GM04503 (cell line): Measurements from ENCODE around the gene PAK1IP1.
"Not testable (repeated sequence)": the region's sequence is repeated elsewhere in the genome, so short reads cannot be mapped to it uniquely, and the experiment has no call there.

Experiments
- DNase-seq: peaks from one replicate; pipeline ENCODE4 v3.0.0-alpha.2; 2012; ENCODE audit warnings: low read depth

The PAK1IP1 gene

GRCh38 chr6:10743515-10743914 lies 48.7 kb downstream of the PAK1IP1 start:
- no peak for DNase-seq

GRCh38 chr6:10745116-10745515 lies 50.3 kb downstream of the PAK1IP1 start:
- DNase-seq = no peak

- DNase-seq = no peak
These were observed 52.1 kb downstream of the PAK1IP1 start for GRCh38 chr6:10746915-10747250.

DNA sequence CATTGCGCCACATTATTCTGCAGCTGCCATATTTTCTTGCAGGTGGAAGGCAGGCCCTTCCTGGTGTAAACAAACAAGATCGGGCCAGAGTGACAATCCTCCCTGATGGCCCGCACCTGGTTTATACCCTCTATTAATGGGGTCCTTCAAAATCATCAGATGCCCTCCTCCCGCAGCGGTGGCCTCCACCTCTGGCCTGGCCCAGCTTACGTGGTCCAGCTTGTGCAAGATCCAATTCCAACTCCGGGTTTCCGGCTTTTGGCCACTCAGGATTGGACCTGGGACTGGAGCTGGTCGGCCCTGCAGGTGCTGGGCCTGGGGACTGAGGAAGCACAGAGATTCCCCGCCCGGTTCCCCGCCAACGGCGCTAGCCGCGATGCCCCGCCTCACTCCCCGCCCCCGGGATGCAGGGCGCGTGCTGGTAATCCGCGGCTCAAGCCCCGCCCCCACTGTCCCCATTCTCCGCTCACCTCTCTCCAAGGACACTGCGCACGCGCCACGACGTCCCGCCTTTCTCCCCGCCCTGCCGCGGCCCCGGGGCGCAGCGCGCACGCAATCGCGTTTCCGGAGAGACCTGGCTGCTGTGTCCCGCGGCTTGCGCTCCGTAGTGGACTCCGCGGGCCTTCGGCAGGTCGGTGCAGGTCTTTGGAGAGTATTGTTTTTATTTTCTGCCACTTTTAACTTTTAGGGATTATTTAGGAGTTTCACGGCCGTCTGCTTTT lies 52.6 kb downstream of the PAK1IP1 start, which contains the start of gene TMEM14B:
TMEM14B (plus strand) TSS at position 555 of the 722 bp plus-strand sequence. CDS start 1,441 bp downstream, outside the sequence.
- peak; percentile 57 for DNase-seq

- DNase-seq = no peak
These were observed 55.0 kb downstream of the PAK1IP1 start for GRCh38 chr6:10749734-10750133.

GRCh38 chr6:10750568-10750967 lies 55.8 kb downstream of the PAK1IP1 start:
- DNase-seq = not testable (repeated sequence)

DNA sequence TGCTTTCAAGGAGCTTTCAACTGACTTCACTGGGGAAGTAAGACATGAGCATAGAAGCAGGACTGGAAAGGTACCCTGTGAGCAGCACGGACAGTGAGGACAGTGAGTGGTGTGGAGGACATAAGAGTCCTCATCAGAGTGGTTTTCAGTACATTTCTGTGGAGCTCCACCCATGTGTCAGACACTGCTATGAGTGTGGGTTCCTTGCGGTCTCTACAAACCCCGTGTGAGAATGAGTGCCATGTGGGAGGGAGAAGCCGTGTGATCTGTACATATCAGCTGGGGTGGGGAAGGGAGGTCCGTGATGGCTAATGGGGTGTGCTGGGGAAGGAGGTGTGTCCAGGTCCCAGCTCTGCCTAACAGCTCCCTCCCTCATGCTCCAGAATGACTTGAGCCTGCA lies 57.0 kb downstream of the PAK1IP1 start:
- DNase-seq = not testable (repeated sequence)

GRCh38 chr6:10756085-10756484 lies 61.3 kb downstream of the PAK1IP1 start:
- DNase-seq = no peak
